HG03575 (cell line): ENCODE data around the gene TUBB1.
"Not testable (repeated sequence)": the region's sequence is repeated elsewhere in the genome, so short reads cannot be mapped to it uniquely, and the experiment has no call there.

ENCODE experiments used
- ATAC-seq: cut with Tn5 transposase; IDR thresholded peaks from one replicate; pipeline ENCODE4 v1.9.1; 2021; ENCODE audit not compliant: unreplicated experiment, insufficient number of reproducible peaks, low FRiP score; ENCODE audit errors: extremely low read depth

TUBB1 gene

GRCh38 chr20:59033093-59033492 lies 13.9 kb downstream of the TUBB1 start:
- ATAC-seq, result no peak

GRCh38 chr20:59033616-59034165 lies 14.5 kb downstream of the TUBB1 start:
- no peak for ATAC-seq

GRCh38 chr20:59035381-59035780 lies 16.2 kb downstream of the TUBB1 start:
- no peak for ATAC-seq

DNA sequence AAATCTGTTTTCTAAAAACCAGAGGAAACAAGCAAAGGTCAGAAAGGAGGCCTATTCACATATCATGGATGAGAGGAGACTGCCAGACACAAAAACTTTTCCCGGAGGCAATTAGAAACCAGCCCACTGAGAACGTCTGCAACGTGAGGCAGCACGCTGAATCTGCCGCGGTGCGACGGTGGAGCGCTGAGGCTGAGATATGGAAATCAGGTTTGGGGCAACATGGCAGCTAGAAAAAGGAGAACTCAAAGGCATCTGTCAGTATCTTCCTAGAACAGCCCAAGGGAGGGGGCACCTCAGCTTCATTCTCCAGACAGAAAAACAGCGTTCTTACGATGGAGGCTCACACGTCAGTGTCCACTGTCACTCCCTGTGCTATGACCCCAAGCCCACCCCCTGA lies 18.2 kb downstream of the TUBB1 start:
- no peak for ATAC-seq

- no peak for ATAC-seq
Measured at GRCh38 chr20:59039233-59039632, 20.0 kb downstream of the TUBB1 start.

GRCh38 chr20:59040667-59041066 lies 21.4 kb downstream of the TUBB1 start:
- no peak for ATAC-seq

GRCh38 chr20:59041487-59041886 lies 22.3 kb downstream of the TUBB1 start:
- not testable (repeated sequence) for ATAC-seq

- no peak for ATAC-seq
Measured at GRCh38 chr20:59042151-59042795, 23.0 kb downstream of the TUBB1 start, which contains the start of gene PRELID3B. TSS of gene PRELID3B (minus strand) at chr20:59042786. CDS start at chr20:59042730, 56 bp downstream.

GRCh38 chr20:59042796-59043631 lies 23.8 kb downstream of the TUBB1 start:
- ATAC-seq, result no peak

GRCh38 chr20:59043698-59044097 lies 24.5 kb downstream of the TUBB1 start:
- no peak for ATAC-seq

DNA sequence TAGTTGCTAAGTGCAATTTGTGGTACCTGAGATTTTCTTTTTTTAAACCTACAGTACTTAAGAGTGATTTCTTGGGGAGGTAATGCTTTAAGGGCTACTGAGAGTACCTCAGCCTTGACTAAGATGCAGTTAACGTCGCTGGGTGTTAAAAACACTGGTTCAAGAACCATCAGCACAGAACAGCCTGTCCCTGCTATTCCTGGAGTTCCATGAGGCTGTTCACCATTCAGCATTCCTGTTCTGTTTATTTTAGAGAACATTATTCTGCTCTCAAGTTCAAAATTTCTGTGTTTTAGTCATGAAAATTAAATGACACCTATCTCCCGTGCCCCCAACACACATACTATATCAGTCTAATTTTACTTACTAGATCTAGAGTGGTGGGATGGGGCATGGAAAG lies 25.1 kb downstream of the TUBB1 start:
- no peak for ATAC-seq

DNA sequence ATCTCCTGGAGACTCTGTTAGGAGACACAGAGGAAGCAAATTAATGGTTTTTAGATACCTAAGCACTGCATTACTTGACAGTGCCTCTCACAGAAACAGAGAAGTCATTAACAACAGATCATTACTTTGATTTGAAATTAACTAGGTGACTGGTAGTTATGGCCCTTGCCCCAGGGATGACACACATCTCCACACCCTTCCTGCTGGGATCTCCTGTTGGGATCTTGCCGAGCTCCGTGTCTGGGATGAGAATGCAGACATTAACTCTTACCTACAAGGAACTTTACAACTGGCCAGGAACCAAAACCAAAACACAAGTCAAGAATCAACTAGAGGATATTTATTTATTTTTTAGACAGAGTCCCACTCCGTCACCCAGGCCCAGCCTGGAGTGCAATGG lies 25.6 kb downstream of the TUBB1 start:
- no peak for ATAC-seq

DNA sequence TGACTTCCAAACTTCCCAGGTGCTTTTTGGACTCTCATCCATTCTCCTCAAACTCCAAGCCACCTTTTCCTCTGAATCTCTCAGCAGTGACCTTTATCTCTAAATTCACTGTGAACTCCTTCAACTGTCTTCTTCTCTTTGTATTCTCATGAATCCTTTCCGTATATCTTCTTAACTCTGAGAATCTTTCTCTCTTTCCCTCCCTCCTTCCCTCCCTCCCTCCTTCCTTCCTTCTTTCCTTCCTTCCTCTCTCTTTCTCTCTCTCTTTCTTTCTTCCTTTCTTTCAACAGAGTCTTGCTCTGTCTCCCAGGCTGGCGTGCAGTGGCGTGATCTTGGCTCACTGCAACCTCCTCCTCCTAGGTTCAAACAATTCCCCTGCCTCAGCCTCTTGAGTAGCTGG lies 27.6 kb downstream of the TUBB1 start:
- ATAC-seq, result no peak

DNA sequence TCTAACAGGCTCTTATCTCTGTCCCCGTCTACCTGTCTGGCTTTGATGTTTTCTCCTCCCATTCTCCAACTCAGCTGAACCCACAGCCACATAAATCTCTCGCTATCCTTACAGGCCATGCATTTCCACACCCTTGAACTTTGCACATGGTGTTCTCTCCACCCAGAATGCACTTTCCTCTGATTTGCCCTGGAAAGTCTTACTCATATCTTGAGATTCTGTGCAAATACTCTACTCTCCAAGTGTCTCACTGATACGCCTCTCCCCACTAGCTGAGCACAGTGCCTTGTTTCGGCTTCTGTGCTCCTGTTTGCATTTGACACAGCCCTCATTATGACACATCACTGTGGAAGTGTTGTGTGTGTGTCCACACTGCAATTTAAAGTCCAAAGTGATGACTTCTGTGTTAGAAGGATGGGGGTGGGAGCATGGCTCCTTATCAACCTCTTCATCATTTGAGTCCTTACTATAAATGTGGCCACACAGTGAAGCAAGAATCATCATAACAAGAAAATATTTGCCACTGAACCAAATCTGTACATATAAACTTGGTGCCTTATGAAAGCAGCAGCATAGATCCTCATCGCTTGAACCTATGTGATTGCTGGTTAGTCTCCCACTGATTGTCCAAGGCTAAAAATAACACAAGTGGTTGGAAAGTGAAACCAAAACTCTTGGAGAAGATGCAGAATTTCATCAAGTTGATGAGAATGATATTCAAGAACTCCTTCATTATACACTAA lies 28.9 kb downstream of the TUBB1 start:
- no peak for ATAC-seq

DNA sequence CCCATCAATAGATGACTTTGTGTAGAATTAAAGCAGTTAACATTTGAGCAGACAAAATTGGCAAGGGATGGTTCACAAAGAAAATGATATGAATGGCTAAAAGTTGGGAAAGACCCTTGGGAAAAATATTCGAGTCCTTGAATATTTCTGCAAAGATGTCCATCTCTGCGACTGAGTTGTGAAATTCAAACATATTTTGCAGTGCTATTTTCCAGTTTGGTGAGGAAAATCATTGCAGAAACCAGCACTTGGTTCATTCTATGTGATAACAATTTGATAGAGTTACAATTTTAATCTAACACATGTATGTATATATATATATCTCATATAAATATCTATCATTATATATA lies 29.4 kb downstream of the TUBB1 start:
- ATAC-seq, result no peak

- ATAC-seq, result no peak
Measured at GRCh38 chr20:59050437-59050836, 31.2 kb downstream of the TUBB1 start.

DNA sequence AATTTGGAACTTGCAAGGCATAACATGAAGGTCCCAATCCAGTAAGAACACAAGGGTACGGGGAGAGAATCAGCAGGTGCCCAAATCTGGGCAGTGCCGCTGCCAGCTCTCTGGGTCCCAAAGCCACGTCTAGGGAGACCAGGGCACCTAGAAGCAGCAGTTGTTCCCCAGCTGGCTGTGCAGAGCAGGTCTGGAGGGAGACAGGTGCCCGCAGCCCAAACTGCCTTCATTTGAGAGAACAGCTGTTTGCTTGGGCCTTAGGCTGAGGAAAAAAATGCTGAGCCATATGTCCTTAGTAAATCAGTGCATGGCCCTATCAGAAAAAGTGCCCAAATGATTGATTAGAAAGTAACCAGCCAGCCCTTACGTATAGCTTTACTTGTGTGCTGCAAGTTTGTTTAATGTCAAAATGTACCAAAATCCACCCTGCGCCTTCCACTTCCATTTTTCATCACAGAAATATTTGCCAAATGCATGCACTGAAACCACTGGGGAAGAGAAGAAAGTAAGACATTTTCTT lies 32.5 kb downstream of the TUBB1 start:
- ATAC-seq, result no peak

GRCh38 chr20:59055302-59055701 lies 36.1 kb downstream of the TUBB1 start:
- ATAC-seq, result no peak

- no peak for ATAC-seq
Measured at GRCh38 chr20:59062081-59062480, 42.9 kb downstream of the TUBB1 start.
